GM21447 (cell line): ENCODE data around the gene NEU1.
"Not testable (repeated sequence)": the region's sequence is repeated elsewhere in the genome, so short reads cannot be mapped to it uniquely, and the experiment has no call there.

Source experiments
- ATAC-seq: cut with Tn5 transposase; IDR thresholded peaks from one replicate; pipeline ENCODE4 v1.9.1; 2021; ENCODE audit not compliant: unreplicated experiment

NEU1 gene

GRCh38 chr6:31875877-31876276 lies 13.3 kb upstream of the NEU1 start:
- no peak for ATAC-seq

DNA sequence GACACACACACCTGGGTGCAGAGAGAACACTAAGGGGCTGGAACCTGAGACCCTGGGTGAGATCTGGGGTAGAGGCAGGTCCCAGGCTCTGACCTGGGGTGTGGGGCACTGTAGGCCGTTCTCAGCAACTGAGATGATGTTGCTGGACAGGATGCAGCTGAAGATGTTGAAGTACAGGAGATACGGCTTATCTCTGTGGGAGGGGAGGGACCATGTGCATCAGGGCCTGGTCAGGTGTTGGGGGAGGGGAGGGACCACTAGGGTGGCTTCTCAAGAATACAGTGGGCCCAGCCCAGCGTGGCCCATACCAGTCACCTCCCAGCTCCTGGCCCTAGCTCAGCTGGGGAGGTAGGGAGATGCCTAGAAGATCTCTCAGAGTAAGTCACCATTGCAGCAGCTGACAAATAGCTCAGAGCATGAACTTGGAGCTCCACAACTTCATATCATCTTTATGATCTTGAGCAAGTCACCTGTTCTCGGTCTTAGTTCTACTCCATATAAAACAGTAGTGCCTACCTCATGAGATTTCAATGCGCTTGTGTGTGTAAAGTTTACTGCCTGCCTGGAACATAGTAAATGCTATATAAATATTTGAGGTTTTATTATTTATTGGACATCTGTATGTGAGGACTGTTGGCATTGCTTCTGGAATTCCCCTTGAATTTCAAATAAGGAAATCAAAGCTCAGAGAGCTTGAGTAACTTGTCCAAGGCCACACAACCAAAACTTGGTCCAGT lies 12.4 kb upstream of the NEU1 start:
- no peak for ATAC-seq

DNA sequence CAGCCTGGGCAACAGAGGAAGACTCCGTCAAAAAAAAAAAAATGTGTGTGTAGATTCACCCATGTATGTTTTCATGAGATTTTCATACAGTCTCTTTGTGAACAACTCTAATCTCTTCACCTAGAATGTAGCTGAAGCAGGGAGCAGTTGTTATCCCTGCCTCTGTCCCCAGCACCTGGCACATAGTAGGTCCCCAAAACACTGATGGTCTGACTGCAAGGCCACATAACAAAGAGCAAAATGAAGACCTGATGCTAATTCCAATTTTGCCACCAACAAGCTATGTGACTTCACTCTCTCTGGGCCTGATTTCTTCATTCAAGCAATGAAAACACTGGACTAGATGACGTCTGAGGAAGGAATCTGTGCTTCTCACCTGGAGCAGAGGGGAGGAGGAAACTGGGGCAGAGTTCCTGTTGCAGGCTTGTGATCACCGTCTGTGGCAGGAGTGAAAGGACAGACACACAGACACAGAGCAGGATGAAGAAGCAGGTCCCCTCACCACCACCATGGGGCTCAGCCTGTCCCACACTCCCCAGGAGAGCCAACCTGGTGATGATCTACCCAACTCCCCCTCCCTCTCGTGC lies 11.6 kb upstream of the NEU1 start:
- no peak for ATAC-seq

GRCh38 chr6:31871046-31871659 lies 8.5 kb upstream of the NEU1 start:
- no peak for ATAC-seq

DNA sequence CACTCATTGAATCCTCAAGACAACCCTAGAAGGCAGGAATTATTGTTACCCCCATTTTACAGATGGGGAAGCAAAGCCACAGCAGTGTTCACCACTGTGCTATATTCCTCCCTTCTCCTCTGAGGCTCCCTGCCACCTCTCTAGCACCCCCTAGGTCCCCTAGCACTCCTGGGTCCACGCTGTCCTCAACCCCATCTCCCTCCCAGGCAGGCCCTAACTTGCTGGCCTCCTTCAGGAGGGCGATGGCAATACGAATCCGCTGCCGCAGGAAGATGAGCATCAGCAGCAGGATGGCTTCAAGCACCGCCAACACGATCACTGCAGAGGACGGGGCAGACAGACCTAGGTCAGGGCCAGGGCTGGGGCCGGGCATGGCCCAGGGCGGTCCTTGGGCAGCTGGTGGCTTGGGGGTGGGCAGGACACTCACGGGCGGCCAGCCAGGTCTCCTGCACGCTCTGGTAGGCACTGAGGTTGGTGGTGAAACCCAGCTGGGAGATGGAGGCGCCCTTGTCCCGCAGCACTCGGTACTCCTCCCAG lies 7.8 kb upstream of the NEU1 start:
- no peak for ATAC-seq

GRCh38 chr6:31869343-31869742 lies 6.7 kb upstream of the NEU1 start:
- no peak for ATAC-seq

DNA sequence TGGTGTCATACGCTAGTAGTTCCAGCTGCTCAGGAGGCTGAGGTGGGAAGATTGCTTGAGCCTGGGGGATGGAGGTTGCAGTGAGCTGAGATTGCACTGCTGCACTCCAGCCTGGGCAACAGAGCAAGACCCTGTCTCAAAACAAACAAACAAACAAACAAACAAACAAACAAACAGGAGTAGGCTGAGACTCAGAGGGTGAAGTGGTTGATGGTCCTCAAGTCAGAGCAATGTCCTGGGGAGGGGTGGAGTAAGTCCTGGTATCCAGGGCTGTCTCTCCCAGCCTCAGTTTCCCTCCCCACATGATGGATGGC lies 6.0 kb upstream of the NEU1 start:
- ATAC-seq, result not testable (repeated sequence)

GRCh38 chr6:31865205-31866118 lies 2.8 kb upstream of the NEU1 start:
- ATAC-seq, result no peak

DNA sequence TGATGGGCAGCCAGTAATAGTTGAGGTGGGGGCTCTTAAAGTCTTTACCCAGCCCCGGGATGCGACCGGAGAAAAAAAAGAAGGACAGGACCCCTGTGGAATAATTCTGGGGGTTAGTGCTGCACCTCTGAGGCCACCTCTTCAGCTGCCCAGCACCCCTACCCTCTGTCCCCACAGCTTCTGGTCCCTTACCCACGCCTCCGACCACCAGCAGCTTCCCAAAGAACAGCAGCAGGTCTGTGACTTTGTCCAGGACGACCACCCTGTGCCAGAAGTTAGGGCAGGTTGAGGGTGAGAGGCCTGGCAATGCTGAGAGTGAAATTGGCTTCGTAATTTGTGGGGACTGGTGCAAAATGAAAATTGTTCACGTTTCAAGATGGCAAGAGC lies 2.2 kb upstream of the NEU1 start:
- no peak for ATAC-seq

DNA sequence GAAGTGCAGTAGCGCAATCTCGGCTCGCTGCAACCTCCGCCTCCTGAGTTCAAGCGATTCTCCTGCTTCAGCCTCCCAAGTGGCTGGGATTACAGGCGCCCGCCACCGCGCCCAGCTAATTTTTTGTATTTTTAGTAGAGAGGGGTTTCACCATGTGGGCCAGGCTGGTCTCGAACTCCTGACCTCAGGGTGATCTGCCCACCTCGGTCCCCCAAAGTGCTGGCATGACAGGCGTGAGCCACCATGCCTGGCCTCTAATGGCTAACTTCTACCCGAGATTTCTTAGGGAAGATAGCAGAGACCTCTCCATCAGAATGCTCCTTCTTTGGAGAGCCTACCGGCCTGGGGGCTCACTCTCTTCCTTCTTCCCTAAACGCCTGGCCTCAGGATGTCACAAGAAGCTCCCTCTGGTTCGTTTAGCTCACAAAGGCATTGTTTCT lies 1.5 kb upstream of the NEU1 start:
- ATAC-seq, result not testable (repeated sequence)

GRCh38 chr6:31861919-31862343 lies 690 bp downstream of the NEU1 start:
- ATAC-seq, result no peak

DNA sequence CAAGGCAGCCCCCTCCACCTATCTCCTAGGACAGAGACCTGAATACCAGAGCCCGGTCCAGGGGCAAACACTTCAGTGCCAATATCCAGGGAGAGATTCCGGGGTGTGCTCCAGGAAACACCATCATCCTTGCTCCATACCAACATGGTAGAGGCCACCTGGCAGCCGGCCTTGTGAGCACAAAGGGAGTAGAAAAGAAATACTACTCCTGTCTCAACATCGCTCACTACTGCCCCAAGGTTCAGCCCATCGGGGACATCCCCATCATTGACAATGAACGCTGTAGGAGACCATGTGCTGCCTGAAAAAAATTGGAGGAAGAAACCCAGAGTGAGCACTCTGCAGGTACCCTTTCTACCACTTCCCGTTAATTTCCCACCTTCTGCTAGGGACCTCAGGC lies 1.5 kb downstream of the NEU1 start:
- no peak for ATAC-seq

DNA sequence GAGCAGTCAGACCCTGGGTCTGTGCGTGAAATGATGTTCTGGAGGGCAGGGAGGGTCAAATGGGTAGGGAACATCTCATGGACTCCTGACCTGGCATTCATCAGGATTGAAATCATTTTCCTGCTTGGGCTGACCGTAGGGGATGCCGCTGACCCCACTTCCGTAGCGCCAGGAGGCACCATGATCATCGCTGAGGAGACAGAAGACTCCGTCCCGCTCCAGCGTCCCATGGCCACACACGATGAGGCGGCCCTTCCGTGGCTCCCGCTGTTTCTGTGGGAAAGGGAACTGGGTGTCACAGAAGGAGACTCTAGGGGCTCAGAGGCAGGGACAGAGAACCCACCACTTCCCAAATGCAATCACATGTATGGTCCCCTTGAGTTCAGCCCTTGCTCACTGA lies 2.3 kb downstream of the NEU1 start:
- ATAC-seq, result no peak

- no peak for ATAC-seq
Observed at GRCh38 chr6:31859923-31860322, 2.7 kb downstream of the NEU1 start.

- ATAC-seq, result no peak
Observed at GRCh38 chr6:31858707-31859106, 3.9 kb downstream of the NEU1 start.

- not testable (repeated sequence) for ATAC-seq
Observed at GRCh38 chr6:31857774-31858173, 4.8 kb downstream of the NEU1 start.

DNA sequence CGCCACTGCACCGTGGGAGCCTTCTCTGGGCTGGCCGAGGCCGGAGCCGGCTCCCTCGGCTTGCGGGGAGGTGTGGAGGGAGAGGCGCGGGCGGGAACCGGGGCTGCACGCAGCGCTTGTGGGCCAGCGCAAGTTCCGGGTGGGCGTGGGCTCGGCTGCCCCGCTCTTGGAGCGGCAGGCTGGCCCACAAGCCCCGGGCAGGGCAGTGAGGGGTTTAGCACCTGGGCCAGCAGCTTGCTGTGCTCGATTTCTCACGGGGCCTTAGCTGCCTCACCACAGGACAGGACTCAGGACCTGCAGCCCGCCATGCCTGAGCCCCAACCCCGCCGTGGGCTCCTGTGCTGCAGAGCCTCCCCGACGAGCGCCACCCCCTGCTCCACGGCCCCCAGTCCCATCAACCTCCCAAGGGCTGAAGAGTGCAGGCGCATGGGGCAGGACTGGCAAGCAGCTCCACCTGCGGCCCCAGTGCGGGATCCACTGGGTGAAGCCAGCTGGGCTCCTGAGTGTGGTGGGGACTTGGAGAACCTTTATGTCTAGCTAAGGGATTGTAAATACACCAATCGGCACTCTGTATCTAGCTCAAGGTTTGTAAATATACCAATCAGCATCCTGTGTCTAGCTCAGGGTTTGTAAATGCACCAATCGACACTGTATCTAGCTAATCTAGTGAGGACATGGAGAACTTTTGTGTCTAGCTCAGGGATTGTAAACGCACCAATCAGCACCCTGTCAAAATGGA lies 10.5 kb downstream of the NEU1 start:
- not testable (repeated sequence) for ATAC-seq

- ATAC-seq, result no peak
Observed at GRCh38 chr6:31851485-31851832, 11.2 kb downstream of the NEU1 start.

GRCh38 chr6:31850765-31851484 lies 11.7 kb downstream of the NEU1 start:
- no peak for ATAC-seq
